PC-9 (cell line): ENCODE measurements around the gene OTOR. TPM values are rescaled to one million over a fixed set of nuclear protein-coding genes. Genes with fewer than 3 reads are reported as not detected.

ENCODE experiments used
- BruUV-seq: library from RNA; stranded (reverse); fragments of 400-500 nt; replicated peaks from 2 replicates; lab custom pipeline; 2021; lab: Mats Ljungman, UMichigan
- CTCF ChIA-PET: fragments of 300-600 bp; sonication (Branson Sonifier 250); formaldehyde crosslinking; loops from one replicate; lab custom pipeline; 2022; ENCODE audit warnings: antibody characterized with exemption; lab: Charles Lee
- POLR2A ChIA-PET: fragments of 300-600 bp; sonication (Branson Sonifier 250); formaldehyde crosslinking; loops from one replicate; lab custom pipeline; 2022; ENCODE audit warnings: antibody characterized with exemption; ENCODE audit not compliant: unreplicated experiment; lab: Charles Lee
- DNase-seq, 2 experiments: peaks; one replicate each; pipeline versions ENCODE4 v3.0.0 to v3.0.0-alpha.2; 2015 to 2022; ENCODE audit warnings: mixed read lengths in 1 of 2
- H2AFZ ChIP-seq: fragments of 200-600 bp; sonication (generic); 2 replicates; pipeline ENCODE4 v1.8.1; 2017; ENCODE audit warnings: antibody characterized with exemption
- H3F3A ChIP-seq: fragments of 200-600 bp; sonication (generic); 2 replicates; pipeline ENCODE4 v1.8.1; 2017; ENCODE audit warnings: antibody characterized with exemption, mild to moderate bottlenecking, low read depth; ENCODE audit not compliant: insufficient read depth
- H3K27ac ChIP-seq: fragments of 200-600 bp; sonication (generic); 2 replicates; pipeline ENCODE4 v1.6.1; 2016; ENCODE audit warnings: mixed run types
- H3K27me3 ChIP-seq: fragments of 200-600 bp; sonication (generic); 2 replicates; pipeline ENCODE4 v1.6.1; 2016; ENCODE audit warnings: low read depth, mixed run types; ENCODE audit not compliant: insufficient read depth
- H3K36me3 ChIP-seq: fragments of 200-600 bp; sonication (generic); 2 replicates; pipeline ENCODE4 v1.6.1; 2016; ENCODE audit warnings: low read depth, mixed run types
- H3K4me1 ChIP-seq: fragments of 200-600 bp; sonication (generic); replicated peaks from 2 replicates; pipeline ENCODE4 v1.6.1; 2016; ENCODE audit warnings: mixed run types; ENCODE audit not compliant: insufficient read depth
- H3K4me2 ChIP-seq: fragments of 200-600 bp; sonication (generic); 2 replicates; pipeline ENCODE4 v1.6.1; 2017; ENCODE audit warnings: mixed run types
- H3K4me3 ChIP-seq: fragments of 200-600 bp; sonication (generic); 2 replicates; pipeline ENCODE4 v1.6.1; 2016; ENCODE audit warnings: mixed run types
- H3K79me2 ChIP-seq: fragments of 200-600 bp; sonication (generic); 2 replicates; pipeline ENCODE4 v1.6.1; 2017; ENCODE audit warnings: low read depth, mixed run types
- H3K9me2 ChIP-seq: fragments of 200-600 bp; sonication (generic); 2 replicates; pipeline ENCODE4 v1.8.1; 2017; ENCODE audit warnings: mild to moderate bottlenecking; ENCODE audit not compliant: insufficient read depth
- H3K9me3 ChIP-seq: fragments of 200-600 bp; sonication (generic); 2 replicates; pipeline ENCODE4 v1.8.1; 2016; ENCODE audit warnings: low read depth; ENCODE audit not compliant: insufficient read depth
- H4K20me1 ChIP-seq: fragments of 200-600 bp; sonication (generic); 2 replicates; pipeline ENCODE4 v1.8.1; 2017; ENCODE audit not compliant: insufficient read depth
- EZH2 ChIP-seq: fragments of 200-600 bp; sonication (generic); IDR thresholded peaks from 2 replicates; pipeline ENCODE4 v1.8.0; 2017; ENCODE audit warnings: antibody characterized with exemption, low read depth
- intact Hi-C: fragments of 100-400 bp; cut with micrococcal nuclease; formaldehyde crosslinking; loops from one replicate; pipeline ENCODE4 v1.10.0; 2022; ENCODE audit not compliant: unreplicated experiment
- total RNA-seq: library from RNA; stranded (reverse); gene quantifications from 2 replicates; pipeline ENCODE4 v1.2.3, GENCODE V29; 2021
- TF ChIP-seq, protein P1 (sequence below): fragments of 200-600 bp; sonication (generic); conservative IDR thresholded peaks from 2 replicates; pipeline ENCODE4 v1.6.1; 2017; ENCODE audit warnings: mixed run types, antibody characterized with exemption, mild to moderate bottlenecking, moderate library complexity

The OTOR gene
- total RNA-seq, 1 experiment from 2014 or later = not detected

- H3K4me2 ChIP-seq = no peak overlapping the region
- H3K27me3 ChIP-seq = peaks cover 35% of the 10 kb centered on the region
- H3K4me1 ChIP-seq = no peaks in the 10 kb centered on the region
- no peak overlapping the region for H3K4me3 ChIP-seq
- no peak for TF ChIP-seq EZH2
- TF ChIP-seq, protein P1, sequence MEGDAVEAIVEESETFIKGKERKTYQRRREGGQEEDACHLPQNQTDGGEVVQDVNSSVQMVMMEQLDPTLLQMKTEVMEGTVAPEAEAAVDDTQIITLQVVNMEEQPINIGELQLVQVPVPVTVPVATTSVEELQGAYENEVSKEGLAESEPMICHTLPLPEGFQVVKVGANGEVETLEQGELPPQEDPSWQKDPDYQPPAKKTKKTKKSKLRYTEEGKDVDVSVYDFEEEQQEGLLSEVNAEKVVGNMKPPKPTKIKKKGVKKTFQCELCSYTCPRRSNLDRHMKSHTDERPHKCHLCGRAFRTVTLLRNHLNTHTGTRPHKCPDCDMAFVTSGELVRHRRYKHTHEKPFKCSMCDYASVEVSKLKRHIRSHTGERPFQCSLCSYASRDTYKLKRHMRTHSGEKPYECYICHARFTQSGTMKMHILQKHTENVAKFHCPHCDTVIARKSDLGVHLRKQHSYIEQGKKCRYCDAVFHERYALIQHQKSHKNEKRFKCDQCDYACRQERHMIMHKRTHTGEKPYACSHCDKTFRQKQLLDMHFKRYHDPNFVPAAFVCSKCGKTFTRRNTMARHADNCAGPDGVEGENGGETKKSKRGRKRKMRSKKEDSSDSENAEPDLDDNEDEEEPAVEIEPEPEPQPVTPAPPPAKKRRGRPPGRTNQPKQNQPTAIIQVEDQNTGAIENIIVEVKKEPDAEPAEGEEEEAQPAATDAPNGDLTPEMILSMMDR = no peak
- no peaks in the 10 kb centered on the region for H3F3A ChIP-seq
- no peaks in the 10 kb centered on the region for H4K20me1 ChIP-seq
- BruUV-seq = no TSS peak
- H3K9me2 ChIP-seq = no peaks in the 10 kb centered on the region
- ChIA-PET CTCF (no interaction called here), POLR2A (no interaction called here)
- no peak overlapping the region for H3K27ac ChIP-seq
- no peaks in the 10 kb centered on the region; the same call in 1 of the 2 replicates for H3K9me3 ChIP-seq
- DNase-seq = no peak
- intact Hi-C loops = no loop called here
- H3K79me2 ChIP-seq = no peaks in the 10 kb centered on the region
- H2AFZ ChIP-seq = no peak overlapping the region
- no peaks in the 10 kb centered on the region for H3K36me3 ChIP-seq
Measured at GRCh38 chr20:16714751-16715150, 33.4 kb upstream of the OTOR start.

DNA sequence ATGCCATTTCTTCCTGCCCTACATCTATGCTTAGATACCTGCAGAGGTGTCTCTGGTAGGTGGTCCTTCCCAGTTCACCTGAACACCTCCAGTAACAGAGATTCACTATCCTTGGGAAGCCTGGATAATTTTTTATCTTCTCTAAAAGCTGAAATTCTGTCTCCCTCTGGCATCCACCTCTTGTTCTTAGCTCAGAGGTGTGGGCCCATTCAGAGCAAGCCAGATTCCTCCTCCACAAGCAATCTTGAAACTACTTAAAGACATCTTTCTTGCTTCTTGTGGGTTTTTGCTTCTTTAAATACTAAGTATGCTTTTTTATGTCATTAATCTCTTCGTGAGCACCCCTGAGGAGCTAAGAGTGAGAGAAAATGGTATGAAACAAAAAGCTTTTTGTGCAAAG lies 28.7 kb upstream of the OTOR start:
- no peak overlapping the region for H2AFZ ChIP-seq
- no peaks in the 10 kb centered on the region for H3K9me2 ChIP-seq
- CTCF ChIA-PET = no interaction called here
- intact Hi-C loops = no loop called here
- no peaks in the 10 kb centered on the region for H3K36me3 ChIP-seq
- no peaks in the 10 kb centered on the region for H3K4me1 ChIP-seq
- no peaks in the 10 kb centered on the region for H3K79me2 ChIP-seq
- no peak overlapping the region for H3K27ac ChIP-seq
- no peak for DNase-seq
- no peaks in the 10 kb centered on the region for H3F3A ChIP-seq
- H3K9me3 ChIP-seq = no peaks in the 10 kb centered on the region
- peaks cover 61% of the 10 kb centered on the region for H3K27me3 ChIP-seq
- POLR2A ChIA-PET = no interaction called here
- TF ChIP-seq, protein P1 = no peak
- TF ChIP-seq EZH2 = no peak
- H3K4me3 ChIP-seq = no peak overlapping the region
- no peak overlapping the region for H3K4me2 ChIP-seq
- H4K20me1 ChIP-seq = no peaks in the 10 kb centered on the region
- BruUV-seq = no TSS peak

GRCh38 chr20:16729080-16729479 lies 19.1 kb upstream of the OTOR start:
- peaks cover 8% of the 10 kb centered on the region; the same call in 1 of the 2 replicates for H3F3A ChIP-seq
- H3K4me3 ChIP-seq = peak overlapping the region; percentile 85; the same call in 1 of the 2 replicates
- H3K9me2 ChIP-seq = no peaks in the 10 kb centered on the region
- peak overlapping the region; percentile 94 for H2AFZ ChIP-seq
- no TSS peak for BruUV-seq
- H3K36me3 ChIP-seq = peaks cover 11% of the 10 kb centered on the region
- ChIA-PET CTCF (no interaction called here), POLR2A (no interaction called here)
- peaks cover 11% of the 10 kb centered on the region; the same call in 1 of the 2 replicates for H3K27me3 ChIP-seq
- H3K79me2 ChIP-seq = peaks cover 19% of the 10 kb centered on the region
- intact Hi-C loops = loop anchor here (1.0 kb wide), 1 partner anchor 156 kb away; the partner anchor contains the start of gene KIF16B
- no peaks in the 10 kb centered on the region for H4K20me1 ChIP-seq
- no peak overlapping the region for H3K27ac ChIP-seq
- TF ChIP-seq, protein P1 = no peak
- TF ChIP-seq EZH2 = no peak
- H3K4me2 ChIP-seq = peak overlapping the region; percentile 97
- no peak for DNase-seq
- H3K9me3 ChIP-seq = 0 out of 2 replicates have a peak, but pooled peaks cover 5% of the 10 kb centered on the region
- H3K4me1 ChIP-seq = peaks cover 24% of the 10 kb centered on the region
